HG03097 (cell line): Measurements from ENCODE around the gene EFNA2.
A peak's percentile ranks its signal among the peaks of the same experiment; 100 is the strongest.

ENCODE experiments used
- ATAC-seq: cut with Tn5 transposase; IDR thresholded peaks from one replicate; pipeline ENCODE4 v1.9.1; 2021; ENCODE audit not compliant: unreplicated experiment, low FRiP score

EFNA2 gene

DNA sequence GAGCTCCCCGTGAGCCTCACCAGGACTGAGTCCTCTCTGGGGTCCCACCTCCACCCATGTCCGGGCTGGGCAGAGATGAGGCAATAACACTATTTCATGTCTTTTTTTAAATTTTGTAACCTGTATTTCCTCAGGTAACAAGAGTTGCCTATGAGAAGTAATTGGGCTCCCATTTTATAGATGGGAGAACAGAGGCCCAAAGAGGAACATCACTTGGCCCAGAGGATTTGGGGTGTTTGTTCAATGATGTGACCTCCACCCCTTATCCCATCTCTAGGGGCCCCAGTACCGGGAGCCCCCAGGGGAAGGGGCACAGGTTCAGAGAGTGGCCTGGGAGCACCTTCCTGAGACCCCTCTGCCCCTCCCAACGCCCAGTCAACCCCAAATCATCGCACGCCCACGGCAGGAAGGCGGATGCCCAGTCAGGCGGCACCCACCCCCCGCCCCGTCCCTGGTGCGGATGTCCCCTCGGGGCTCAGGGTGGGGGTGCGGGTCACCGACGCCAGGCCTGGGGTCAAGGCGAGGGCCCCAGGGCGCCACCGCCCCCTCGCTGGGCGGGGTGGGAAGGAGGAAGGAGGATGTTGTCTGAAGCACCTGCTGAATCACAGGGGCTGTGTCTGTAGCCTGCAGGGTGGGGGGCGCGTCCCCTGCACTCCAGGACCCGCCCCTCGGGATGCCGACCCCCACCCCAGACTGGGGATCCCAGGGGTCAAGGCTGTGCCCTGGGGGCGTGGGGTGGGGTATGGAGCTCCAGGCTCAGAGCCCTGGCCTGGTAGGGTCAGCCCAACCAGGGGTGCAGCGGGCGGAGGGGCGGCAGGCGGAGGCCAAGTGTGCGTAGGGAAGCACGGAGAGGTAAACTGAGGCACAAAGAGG lies 25.6 kb upstream of the EFNA2 start:
- no peak for ATAC-seq

DNA sequence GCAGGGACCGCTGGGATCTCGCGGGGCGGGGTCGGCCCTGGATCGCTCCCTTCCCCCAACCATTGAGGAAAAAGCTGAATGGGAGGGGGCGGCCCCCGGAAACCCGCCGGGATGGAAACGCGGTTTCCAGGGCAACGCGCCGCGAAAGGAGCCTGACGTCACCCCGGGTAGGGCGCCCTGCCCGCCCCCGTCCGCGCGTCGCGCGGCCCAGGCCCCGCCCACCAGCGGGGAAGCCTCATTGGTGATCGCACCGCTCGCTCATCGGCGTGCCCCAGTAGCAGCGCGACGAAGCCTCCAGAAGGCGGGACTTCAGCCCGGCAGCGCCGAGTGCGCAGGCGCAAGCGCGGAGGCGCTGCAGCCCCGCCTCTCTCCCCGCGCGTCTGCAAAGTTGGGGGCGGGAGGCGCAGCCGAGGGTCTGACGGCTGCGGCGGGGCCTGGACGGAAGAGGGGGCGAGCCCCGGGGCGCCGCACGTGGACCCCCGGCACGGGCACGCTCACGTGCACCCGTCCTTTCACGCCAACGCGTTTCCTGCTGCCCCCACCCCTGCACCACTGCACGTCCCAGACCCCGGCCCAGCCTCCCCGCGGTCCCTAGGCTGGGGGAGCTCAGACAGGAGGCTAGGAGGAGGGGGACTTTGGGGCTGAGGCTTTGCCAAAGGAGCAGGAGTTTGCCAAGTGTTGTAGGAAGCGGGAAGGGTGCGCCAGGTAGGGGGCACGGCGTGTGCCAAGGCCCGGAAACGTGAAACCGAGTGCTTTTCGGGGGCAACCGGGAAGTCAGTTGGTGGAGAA lies 24.7 kb upstream of the EFNA2 start:
- peak; percentile 41 for ATAC-seq

- ATAC-seq: no peak
Measured at GRCh38 chr19:1261538-1261797, 24.2 kb upstream of the EFNA2 start.

- no peak for ATAC-seq
Measured at GRCh38 chr19:1261798-1262622, 23.7 kb upstream of the EFNA2 start.

DNA sequence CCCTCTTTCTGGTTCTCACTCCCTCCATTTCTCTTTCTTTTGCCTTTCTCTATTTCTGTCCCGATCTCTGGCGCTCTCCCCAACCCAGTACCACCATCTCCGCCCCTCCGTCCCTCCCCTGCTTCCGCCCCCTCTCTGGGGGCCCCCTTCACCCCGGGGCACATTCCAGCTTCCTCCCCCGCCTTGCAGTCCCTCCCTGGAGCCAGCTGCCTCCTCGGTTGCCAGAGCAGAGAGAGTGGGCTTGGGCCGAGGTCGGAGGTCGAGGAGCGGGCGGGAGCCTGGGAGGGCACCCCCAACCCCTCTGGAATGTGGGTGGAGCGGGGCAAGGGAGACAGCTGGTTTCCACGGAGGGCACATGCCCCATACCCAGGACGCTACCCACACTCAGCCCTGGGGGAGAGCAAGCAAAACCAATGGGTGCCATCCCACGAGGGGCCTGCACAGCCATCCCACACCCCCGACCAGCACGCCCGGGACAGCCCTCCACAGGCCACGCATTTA lies 23.0 kb upstream of the EFNA2 start:
- ATAC-seq: no peak

DNA sequence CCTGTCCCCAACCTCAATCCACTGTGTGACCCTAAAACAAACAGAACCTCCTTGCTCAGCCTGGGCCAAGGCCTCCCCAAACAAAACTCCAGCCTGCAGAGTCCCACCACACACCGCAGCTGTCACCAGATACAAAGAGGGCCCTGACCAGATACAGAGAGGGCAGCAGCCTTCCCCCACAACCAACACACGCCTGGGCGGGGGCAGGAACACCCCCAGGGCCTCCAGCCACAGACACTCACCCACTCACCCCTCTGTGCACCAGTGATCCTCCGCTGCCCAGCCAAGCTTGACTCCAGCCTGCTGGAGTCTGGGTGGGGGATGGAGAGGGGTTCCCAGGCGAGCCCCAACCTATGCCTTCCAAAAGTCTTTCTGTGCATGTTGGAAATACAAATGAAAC lies 22.5 kb upstream of the EFNA2 start:
- ATAC-seq: no peak

GRCh38 chr19:1264801-1265614 lies 20.7 kb upstream of the EFNA2 start:
- no peak for ATAC-seq

- ATAC-seq: no peak
Measured at GRCh38 chr19:1265615-1266128, 20.0 kb upstream of the EFNA2 start.

GRCh38 chr19:1266129-1266915 lies 19.4 kb upstream of the EFNA2 start:
- peak; percentile 31 for ATAC-seq

- ATAC-seq: peak; percentile 19
Measured at GRCh38 chr19:1266916-1267476, 18.7 kb upstream of the EFNA2 start.

DNA sequence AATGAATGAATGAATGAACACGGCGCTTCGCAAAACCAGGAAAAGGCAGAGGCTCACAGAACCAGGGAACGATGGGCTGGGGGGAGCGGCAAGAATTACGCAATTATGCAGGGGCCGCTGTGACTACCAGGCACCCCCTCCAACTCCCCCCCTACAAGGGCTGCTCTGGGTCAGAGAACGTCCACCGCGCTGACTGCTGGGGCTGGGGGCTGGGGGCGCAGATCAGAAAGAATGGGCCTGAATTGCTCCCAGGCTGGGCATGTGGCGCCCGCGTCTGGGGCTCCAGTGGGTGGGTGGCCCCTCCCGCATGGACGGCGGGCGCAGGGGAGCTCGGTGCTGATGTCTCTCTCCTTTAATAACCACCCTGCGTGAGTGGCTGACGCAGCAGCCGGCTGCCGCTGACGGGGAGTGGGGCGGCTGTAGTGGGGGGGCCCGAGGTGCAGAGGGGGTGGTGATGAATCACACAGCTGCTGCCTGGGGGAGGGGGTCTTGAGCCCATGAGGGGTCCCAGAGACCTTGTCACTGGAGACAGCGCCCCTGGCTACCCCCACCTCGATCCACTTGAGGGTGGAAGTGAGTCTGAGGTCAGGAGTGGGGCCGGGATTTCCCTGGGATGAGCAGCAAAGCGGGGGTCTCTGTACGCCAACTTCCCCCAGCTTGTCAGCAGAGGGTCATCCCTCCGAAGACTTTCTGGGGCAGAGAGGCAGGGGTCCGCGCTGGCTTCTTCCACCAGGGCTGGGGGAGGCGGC lies 18.0 kb upstream of the EFNA2 start:
- no peak for ATAC-seq

- no peak for ATAC-seq
Measured at GRCh38 chr19:1268226-1269064, 17.2 kb upstream of the EFNA2 start.

DNA sequence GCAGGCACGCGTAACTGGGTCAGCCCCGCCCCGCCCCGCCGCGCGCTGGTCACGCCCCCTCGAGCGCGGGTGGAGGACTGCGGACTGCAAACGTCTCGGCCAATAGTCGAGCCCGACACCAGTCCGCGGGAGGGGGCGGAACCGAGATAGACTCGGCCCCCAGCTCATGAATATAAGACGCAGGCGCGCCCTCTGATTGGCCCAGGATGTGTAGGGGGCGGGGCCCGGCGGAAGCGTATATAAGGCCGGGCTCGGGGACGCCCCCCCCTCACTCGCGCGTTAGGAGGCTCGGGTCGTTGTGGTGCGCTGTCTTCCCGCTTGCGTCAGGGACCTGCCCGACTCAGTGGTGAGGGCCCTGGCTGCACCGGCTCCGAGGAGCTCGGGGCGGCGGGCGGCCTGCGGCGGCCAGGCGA lies 16.6 kb upstream of the EFNA2 start, which contains the start of gene CIRBP:
TSS of gene CIRBP (plus strand) at position 268 of the 413 bp plus-strand sequence. CDS start 1,602 bp downstream, outside the sequence.
- ATAC-seq: peak; percentile 59

DNA sequence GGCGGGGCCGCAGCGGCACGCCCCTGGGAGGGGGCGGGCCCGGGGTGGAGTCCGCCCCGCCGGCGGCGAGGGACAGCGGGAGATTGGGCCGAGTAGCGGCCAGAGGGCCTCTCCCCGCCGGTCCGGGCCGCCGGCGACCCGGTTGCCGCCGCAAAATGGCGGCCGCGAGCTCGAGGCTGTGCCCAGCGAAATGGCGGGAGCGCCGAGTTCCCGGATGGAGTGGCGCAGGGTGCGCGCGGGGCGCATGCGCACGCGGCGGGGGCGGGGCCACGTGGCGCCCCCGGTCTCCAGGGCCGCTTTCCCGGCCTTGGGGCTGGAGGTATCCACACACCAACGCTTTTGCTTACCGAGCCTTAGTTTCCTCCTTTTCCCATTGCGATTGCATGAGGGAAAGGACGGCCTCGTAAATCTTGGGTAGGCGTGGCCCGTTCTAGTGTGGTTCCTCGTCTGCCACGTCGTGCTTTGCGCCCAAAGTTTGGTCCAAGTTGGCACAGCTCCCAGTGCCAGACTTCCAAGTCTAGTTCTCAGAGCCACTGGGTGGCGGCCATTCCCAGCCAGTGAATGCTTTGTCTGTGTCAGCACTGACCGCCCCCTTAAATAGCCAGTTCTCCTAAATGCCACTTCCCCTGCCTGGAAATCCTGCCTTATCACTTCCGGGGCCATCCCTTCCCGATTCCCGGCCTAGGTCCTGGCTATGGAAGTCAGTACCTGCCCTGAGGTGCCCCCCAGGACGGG lies 16.0 kb upstream of the EFNA2 start:
- ATAC-seq: peak; percentile 27

DNA sequence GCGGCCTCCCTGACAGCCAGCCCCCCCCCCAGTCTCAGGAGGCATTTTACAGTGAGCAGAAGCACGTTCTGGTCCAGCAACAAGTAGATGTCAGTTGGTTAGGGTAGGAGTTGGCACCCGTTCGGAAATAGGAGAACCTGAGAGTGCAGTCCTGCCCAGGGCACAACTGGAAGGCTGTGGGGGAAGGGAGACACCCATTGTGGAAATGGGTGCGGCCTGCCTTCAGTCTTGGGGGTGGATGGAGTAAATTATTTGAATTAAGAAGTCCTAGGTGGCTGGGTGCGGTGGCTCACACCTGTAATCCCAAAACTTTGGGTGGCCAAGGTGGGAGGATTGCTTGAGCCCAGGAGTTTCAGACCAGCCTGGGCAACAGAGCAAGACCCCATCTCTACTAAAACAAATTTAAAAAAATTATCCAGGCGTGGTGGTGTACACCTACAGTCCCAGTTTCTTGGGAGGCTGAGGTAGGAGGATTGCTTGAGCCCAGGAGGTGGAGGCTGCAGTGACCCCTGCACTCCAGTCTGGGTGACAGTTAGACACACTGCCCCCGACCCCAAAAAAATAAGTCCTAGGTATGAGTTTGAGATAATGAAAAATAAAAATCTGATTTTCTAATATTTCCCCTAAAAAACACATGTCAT lies 15.3 kb upstream of the EFNA2 start:
- ATAC-seq: no peak
